A549 (cell line): ENCODE results near the gene FAM174B. TPM values are rescaled to one million over a fixed set of nuclear protein-coding genes. Genes with fewer than 3 reads are reported as not detected.

Source experiments
- ATAC-seq, 2 experiments: fragments of 200-7000 bp in 1 of 2; fragments of >200 bp in 1 of 2; cut with Nextera tagmentation in 1 of 2; cut with Tn5 transposase in 1 of 2; 3 replicates each; pipeline versions ENCODE4 v1.8.0 to v1.9.1; 2018 to 2020; ENCODE audit warnings: mild to moderate bottlenecking in 1 of 2, moderate library complexity in 1 of 2
- CTCF ChIA-PET: fragments of 300-600 bp; sonication (Branson Sonifier 250); formaldehyde crosslinking; extraction: SDS; loops from one replicate; lab custom pipeline; 2021; ENCODE audit warnings: antibody characterized with exemption, inconsistent platforms; lab: Yijun Ruan, JAX
- POLR2A ChIA-PET: fragments of 350-600 bp; formaldehyde crosslinking; extraction: SDS; loops from one replicate; lab custom pipeline; 2021; ENCODE audit warnings: antibody characterized with exemption, inconsistent platforms; lab: Yijun Ruan, JAX
- DNase-seq, 2 experiments: peaks; one replicate each; pipeline versions ENCODE4 v3.0.0 to v3.0.0-alpha.2; 2011 to 2016; ENCODE audit warnings: low read depth in 1 of 2, low spot score in 1 of 2
- FAIRE-seq: peaks from 2 replicates; lab custom pipeline; 2011; peaks lifted over from hg19 to GRCh38; lab: Jason Lieb, UNC
- H3K27ac ChIP-seq, 2 experiments: fragments of >200 bp; sonication (Bioruptor Twin); formaldehyde crosslinking; 3 replicates each; pipeline ENCODE4 v1.5.1; 2016 to 2017
- H3K4me1 ChIP-seq: fragments of >200 bp; sonication (Bioruptor Twin); formaldehyde crosslinking; 3 replicates; pipeline ENCODE4 v1.6.1; 2016
- H3K4me2 ChIP-seq: fragments of >200 bp; sonication (Bioruptor Twin); formaldehyde crosslinking; 3 replicates; pipeline ENCODE4 v1.6.1; 2016
- H3K4me3 ChIP-seq: fragments of >200 bp; sonication (Bioruptor Twin); formaldehyde crosslinking; 3 replicates; pipeline ENCODE4 v1.5.1; 2016
- H3K9me3 ChIP-seq: fragments of >200 bp; sonication (Bioruptor Twin); formaldehyde crosslinking; 3 replicates; pipeline ENCODE4 v1.6.1; 2016
- CBX8 ChIP-seq: fragments of 200-600 bp; sonication (generic); IDR thresholded peaks from 2 replicates; pipeline ENCODE4 v1.6.1; 2016
- CHD2 ChIP-seq: fragments of 150-350 bp; IDR thresholded peaks from 2 replicates; pipeline ENCODE4 v1.6.1; 2014; ENCODE audit warnings: low read length; ENCODE audit not compliant: partially characterized antibody
- CHD4 ChIP-seq: fragments of 200-600 bp; sonication (generic); IDR thresholded peaks from 2 replicates; pipeline ENCODE4 v1.6.1; 2016; ENCODE audit warnings: antibody characterized with exemption, mild to moderate bottlenecking, borderline replicate concordance
- E2F6 ChIP-seq: IDR thresholded peaks from 2 replicates; pipeline ENCODE4 v1.6.1; 2012; ENCODE audit warnings: low read depth, borderline replicate concordance
- FOSB ChIP-seq: fragments of 250-450 bp; sonication (Bioruptor Pico); IDR thresholded peaks from 2 replicates; pipeline ENCODE4 v1.5.0; 2020; ENCODE audit warnings: mild to moderate bottlenecking, moderate library complexity
- FOSL2 ChIP-seq, 2 experiments: fragments of 450-650 bp in 1 of 2; fragments of >200 bp in 1 of 2; sonication (Bioruptor Twin) in 1 of 2; formaldehyde crosslinking; IDR thresholded peaks; 2 replicates each; pipeline versions ENCODE4 v1.5.0 to v1.6.1; 2016 to 2020; ENCODE audit warnings: mild to moderate bottlenecking in 1 of 2, moderate library complexity in 1 of 2
- GATA3 ChIP-seq: IDR thresholded peaks from 2 replicates; pipeline ENCODE4 v1.6.1; 2012; ENCODE audit warnings: borderline replicate concordance
- HEYL ChIP-seq: fragments of 250-450 bp; sonication (Bioruptor Pico); IDR thresholded peaks from 2 replicates; pipeline ENCODE4 v1.8.0; 2021; ENCODE audit warnings: mild to moderate bottlenecking, moderate library complexity
- HOXB13 ChIP-seq: fragments of 250-450 bp; sonication (Bioruptor Pico); IDR thresholded peaks from 2 replicates; pipeline ENCODE4 v1.5.0; 2020; ENCODE audit warnings: low read depth, mild to moderate bottlenecking, moderate library complexity
- KDM5A ChIP-seq: fragments of 200-600 bp; sonication (generic); IDR thresholded peaks from 2 replicates; pipeline ENCODE4 v1.6.1; 2016; ENCODE audit warnings: antibody characterized with exemption, mild to moderate bottlenecking
- MAFK ChIP-seq: fragments of 450-650 bp; IDR thresholded peaks from 2 replicates; pipeline ENCODE4 v1.6.1; 2014; ENCODE audit not compliant: partially characterized antibody
- PHF8 ChIP-seq: fragments of 200-600 bp; sonication (generic); IDR thresholded peaks from 2 replicates; pipeline ENCODE4 v1.6.1; 2016; ENCODE audit warnings: low read depth, mild to moderate bottlenecking, antibody characterized with exemption, moderate library complexity, borderline replicate concordance
- RARB ChIP-seq: fragments of 250-450 bp; sonication (Bioruptor Pico); IDR thresholded peaks from 2 replicates; pipeline ENCODE4 v1.8.0; 2021; ENCODE audit warnings: mild to moderate bottlenecking, moderate library complexity
- TP53 ChIP-seq: fragments of 250-450 bp; sonication (Bioruptor Pico); IDR thresholded peaks from 2 replicates; pipeline ENCODE4 v1.5.0; 2021; ENCODE audit warnings: mild to moderate bottlenecking, moderate library complexity
- USF2 ChIP-seq: fragments of 450-650 bp; IDR thresholded peaks from 2 replicates; pipeline ENCODE4 v1.6.1; 2014; ENCODE audit warnings: antibody characterized with exemption
- ZFP36 ChIP-seq: fragments of 450-650 bp; IDR thresholded peaks from 2 replicates; pipeline ENCODE4 v1.6.1; 2014; ENCODE audit warnings: borderline replicate concordance; ENCODE audit not compliant: partially characterized antibody
- ZNF302 ChIP-seq: fragments of 250-450 bp; sonication (Bioruptor Pico); IDR thresholded peaks from 2 replicates; pipeline ENCODE4 v1.9.0; 2021; ENCODE audit warnings: inconsistent platforms, mild to moderate bottlenecking, moderate library complexity
- WGBS: methylation state at CpG from one replicate; pipeline ENCODE4 v1.1.6; 2017; ENCODE audit errors: missing lambda C conversion rate; 5-methylcytosine and 5-hydroxymethylcytosine counted together
- polyA plus RNA-seq, 4 experiments: library from polyadenylated mRNA; depleted of rRNA in 3 of 4; stranded (reverse); fragments of >200 nt; fragmentation: RNase III in 1 of 4; extraction: RNeasy Plus Mini Kit Qiagen cat#74134 plus additional on column Dnase treatment in 1 of 4; gene quantifications; 2 replicates in 3 of 4; 3 replicates in 1 of 4; pipeline ENCODE4 v1.2.3, GENCODE V29; 2011 to 2017

Gene FAM174B
- polyA plus RNA-seq, 2 of the 4 experiments (the other 2 are of a cell fraction) = 4.6 to 13.9 TPM

- no peak for TF ChIP-seq USF2
- no peak for TF ChIP-seq TP53 (CRISPR knock-in tag)
- TF ChIP-seq MAFK = no peak
- no peak for TF ChIP-seq FOSL2 (IDR thresholded peaks at IDR 0.05)
- no peak for TF ChIP-seq FOSL2 (CRISPR knock-in tag; IDR thresholded peaks at IDR 0.05)
- no peak for TF ChIP-seq CHD4
- no peak for TF ChIP-seq HEYL (CRISPR knock-in tag)
Measured at GRCh38 chr15:92629276-92629974, 26.1 kb downstream of the FAM174B start (continued).

GRCh38 chr15:92627014-92627413 lies 28.6 kb downstream of the FAM174B start:
- H3K4me2 ChIP-seq = no peak overlapping the region
- DNase-seq = no peak
- CTCF ChIA-PET = interaction anchor here (1.4 kb wide), 1 partner anchor 88 kb away, joined by 4 read pairs; no protein-coding TSS in a partner anchor
- H3K4me3 ChIP-seq = no peak overlapping the region
- no peak for TF ChIP-seq ZNF302 (CRISPR knock-in tag)
- TF ChIP-seq, all 56 proteins: peak for 0
- WGBS = 94% methylated on average over 11 of the region's 11 CpGs
- H3K9me3 ChIP-seq = no peaks in the 10 kb centered on the region
- no peaks in the 10 kb centered on the region for H3K4me1 ChIP-seq
- ATAC-seq (no peak), FAIRE-seq (no peak)
- H3K27ac ChIP-seq = no peak overlapping the region
- POLR2A ChIA-PET = no interaction called here

GRCh38 chr15:92625251-92625980 lies 30.2 kb downstream of the FAM174B start:
- peak in 1 of 2 experiments; percentile 30; a peak in 1 of 6 replicates for ATAC-seq
- ChIA-PET POLR2A (no interaction called here), CTCF (no interaction called here)
- no peaks in the 10 kb centered on the region for H3K9me3 ChIP-seq
- no peak overlapping the region for H3K27ac ChIP-seq
- TF ChIP-seq E2F6 = no peak
- no peak for TF ChIP-seq HOXB13 (CRISPR knock-in tag)
- TF ChIP-seq CHD2 = no peak
- no peak for TF ChIP-seq KDM5A
- no peak for TF ChIP-seq FOSB (CRISPR knock-in tag)
- no peak for TF ChIP-seq ZFP36
- TF ChIP-seq GATA3 = no peak
- H3K4me3 ChIP-seq = no peak overlapping the region
- H3K4me1 ChIP-seq = no peaks in the 10 kb centered on the region
- DNase-seq = no peak
- WGBS = 43% methylated on average over 3 of the region's 3 CpGs
- no peak overlapping the region for H3K4me2 ChIP-seq
- no peak for FAIRE-seq

- POLR2A ChIA-PET = no interaction called here
- H3K4me2 ChIP-seq = no peak overlapping the region
- no peak for FAIRE-seq
Measured at GRCh38 chr15:92624401-92624991, 31.1 kb downstream of the FAM174B start.

More at GRCh38 chr15:92624401-92624991, 31.1 kb downstream of the FAM174B start:
- CTCF ChIA-PET = no interaction called here
- no peak for DNase-seq
- no peak for ATAC-seq
- Histone ChIP-seq H3K4me3 (no peak overlapping the region), H3K9me3 (no peaks in the 10 kb centered on the region), H3K27ac (no peak overlapping the region), H3K4me1 (0 out of 3 replicates have a peak, but pooled peaks cover 3% of the 10 kb centered on the region)
- TF ChIP-seq FOSB (CRISPR knock-in tag) (no peak), RARB (no peak), CBX8 (no peak), PHF8 (no peak)
- 84% methylated on average over 15 of the region's 15 CpGs for WGBS
